Natural killer cell (primary cell): ENCODE measurements around the gene TMEM62. TPM values are rescaled to one million over a fixed set of nuclear protein-coding genes. Genes with fewer than 3 reads are reported as not detected.

Source experiments
- ATAC-seq, 3 donors: fragments of 150-1000 bp in 2 of 3; fragments of 200-7000 bp in 1 of 3; cut with Tn5 transposase; 1 replicate in 1 of 3; 2 replicates in 2 of 3; pipeline ENCODE4 v1.10.0; 2021; ENCODE audit warnings: mild to moderate bottlenecking in 2 of 3, moderate library complexity in 2 of 3
- DNase-seq, 2 donors: peaks; one replicate each; pipeline versions ENCODE4 v3.0.0 to v3.0.0-alpha.2; 2013 to 2021; ENCODE audit warnings: mixed read lengths in 1 of 2
- H3K27ac ChIP-seq: one replicate; pipeline ENCODE4 v1.5.1; 2013; ENCODE audit warnings: mild to moderate bottlenecking, low read length
- H3K27me3 ChIP-seq: one replicate; pipeline ENCODE4 v1.6.1; 2013; ENCODE audit warnings: low read length; ENCODE audit not compliant: control insufficient read depth, insufficient read depth
- H3K36me3 ChIP-seq: one replicate; pipeline ENCODE4 v1.6.1; 2013; ENCODE audit warnings: low read length; ENCODE audit not compliant: control insufficient read depth, insufficient read depth
- H3K4me1 ChIP-seq: one replicate; pipeline ENCODE4 v1.6.1; 2013; ENCODE audit warnings: low read length; ENCODE audit not compliant: control insufficient read depth, insufficient read depth
- H3K4me3 ChIP-seq: one replicate; pipeline ENCODE4 v1.5.1; 2013; ENCODE audit warnings: low read length
- H3K9me3 ChIP-seq: one replicate; pipeline ENCODE4 v1.6.1; 2013; ENCODE audit warnings: low read length; ENCODE audit not compliant: control insufficient read depth, insufficient read depth
- H3K27ac Mint-ChIP-seq, 2 donors: one replicate each; pipeline ENCODE4 v1.8.0; 2022; ENCODE audit warnings: mild to moderate bottlenecking in 2 of 2, mixed read lengths in 2 of 2, moderate library complexity in 1 of 2
- H3K27me3 Mint-ChIP-seq, 2 donors: one replicate each; pipeline ENCODE4 v1.8.0; 2022; ENCODE audit warnings: low read depth in 2 of 2, mixed read lengths in 2 of 2
- H3K36me3 Mint-ChIP-seq: one replicate; pipeline ENCODE4 v1.8.0; 2022; ENCODE audit warnings: mixed read lengths
- H3K4me1 Mint-ChIP-seq, 2 donors: one replicate each; pipeline ENCODE4 v1.8.0; 2022; ENCODE audit warnings: mixed read lengths in 2 of 2
- H3K4me3 Mint-ChIP-seq: one replicate; pipeline ENCODE4 v1.8.0; 2022; ENCODE audit warnings: mild to moderate bottlenecking, moderate library complexity, mixed read lengths
- H3K9me3 Mint-ChIP-seq, 2 donors: one replicate each; pipeline ENCODE4 v1.8.0; 2022; ENCODE audit warnings: mixed read lengths in 2 of 2
- WGBS: methylation state at CpG from one replicate; pipeline ENCODE4 v1.1.7; 2013; ENCODE audit warnings: missing lambda C conversion rate; ENCODE audit not compliant: insufficient coverage; 5-methylcytosine and 5-hydroxymethylcytosine counted together
- intact Hi-C: fragments of 100-400 bp; cut with micrococcal nuclease; formaldehyde crosslinking; loops from one replicate; pipeline ENCODE4 v1.14.2; 2022
- total RNA-seq, 4 donors: library from RNA; stranded (reverse); fragments of 120-200 nt in 1 of 4; gene quantifications; one replicate each; pipeline versions ENCODE4 v1.2.3 to v1.2.4, GENCODE V29; 2013 to 2022
- TF ChIP-seq, protein P1 (sequence below): fragments of 200-600 bp; IDR thresholded peaks from one replicate; pipeline ENCODE4 v1.8.0; 2022; ENCODE audit warnings: antibody characterized with exemption

The TMEM62 gene
- total RNA-seq, 3 donors from 2014 or later (not counting 1 experiment from before 2014, with no cell fraction given) = 39.4 to 43.8 (median 40.8) TPM

DNA sequence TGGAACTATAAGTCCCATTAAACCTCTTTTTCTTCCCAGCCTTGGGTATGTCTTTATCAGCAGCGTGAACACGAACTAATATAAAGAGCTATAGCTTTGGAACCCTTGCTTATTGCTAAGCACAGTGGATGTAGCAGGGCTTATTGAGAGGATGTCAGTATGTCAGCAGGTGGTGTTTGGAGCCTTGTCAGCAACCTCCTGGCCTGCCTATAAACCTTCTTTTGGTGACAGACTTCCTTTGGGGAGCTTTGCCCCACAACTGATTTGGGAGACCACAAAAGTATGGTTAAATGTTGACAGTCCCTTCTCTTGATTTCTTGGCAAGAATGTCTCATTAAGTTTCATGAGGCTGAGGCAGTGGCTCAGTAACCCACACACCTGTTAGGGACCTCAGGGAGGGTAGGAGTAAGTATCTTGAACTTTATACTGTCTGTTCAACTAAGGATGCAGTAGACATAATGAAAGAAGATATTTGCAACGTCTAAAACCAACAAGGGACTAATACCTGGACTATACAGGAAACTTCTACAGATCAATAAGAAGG, 66.6 kb downstream of the TMEM62 start:
- Histone ChIP-seq H3K4me3 (no peak overlapping the region), H3K27ac (no peak overlapping the region), H3K27me3 (no peaks in the 10 kb centered on the region), H3K4me1 (no peaks in the 10 kb centered on the region), H3K9me3 (peaks cover 4% of the 10 kb centered on the region), H3K36me3 (peaks cover 26% of the 10 kb centered on the region)
- H3K4me3 Mint-ChIP-seq = no peak overlapping the region
- 100% methylated on average over 2 of the region's 3 CpGs for WGBS
- H3K27me3 Mint-ChIP-seq = no peaks in the 10 kb centered on the region
- ATAC-seq = no peak
- H3K9me3 Mint-ChIP-seq = no peaks in the 10 kb centered on the region
- TF ChIP-seq, protein P1, sequence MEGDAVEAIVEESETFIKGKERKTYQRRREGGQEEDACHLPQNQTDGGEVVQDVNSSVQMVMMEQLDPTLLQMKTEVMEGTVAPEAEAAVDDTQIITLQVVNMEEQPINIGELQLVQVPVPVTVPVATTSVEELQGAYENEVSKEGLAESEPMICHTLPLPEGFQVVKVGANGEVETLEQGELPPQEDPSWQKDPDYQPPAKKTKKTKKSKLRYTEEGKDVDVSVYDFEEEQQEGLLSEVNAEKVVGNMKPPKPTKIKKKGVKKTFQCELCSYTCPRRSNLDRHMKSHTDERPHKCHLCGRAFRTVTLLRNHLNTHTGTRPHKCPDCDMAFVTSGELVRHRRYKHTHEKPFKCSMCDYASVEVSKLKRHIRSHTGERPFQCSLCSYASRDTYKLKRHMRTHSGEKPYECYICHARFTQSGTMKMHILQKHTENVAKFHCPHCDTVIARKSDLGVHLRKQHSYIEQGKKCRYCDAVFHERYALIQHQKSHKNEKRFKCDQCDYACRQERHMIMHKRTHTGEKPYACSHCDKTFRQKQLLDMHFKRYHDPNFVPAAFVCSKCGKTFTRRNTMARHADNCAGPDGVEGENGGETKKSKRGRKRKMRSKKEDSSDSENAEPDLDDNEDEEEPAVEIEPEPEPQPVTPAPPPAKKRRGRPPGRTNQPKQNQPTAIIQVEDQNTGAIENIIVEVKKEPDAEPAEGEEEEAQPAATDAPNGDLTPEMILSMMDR = no peak
- H3K4me1 Mint-ChIP-seq = peaks cover 5 to 12% of the 10 kb centered on the region in 2 donors
- peaks cover 18% of the 10 kb centered on the region for H3K36me3 Mint-ChIP-seq
- peak overlapping the region in 1 of 2 donors; percentile 37 for H3K27ac Mint-ChIP-seq
- no peak for DNase-seq
- intact Hi-C loops = no loop called here

- Histone ChIP-seq H3K27ac (no peak overlapping the region), H3K36me3 (no peaks in the 10 kb centered on the region), H3K27me3 (no peaks in the 10 kb centered on the region), H3K4me1 (no peaks in the 10 kb centered on the region), H3K4me3 (no peak overlapping the region), H3K9me3 (no peaks in the 10 kb centered on the region)
- DNase-seq = peak in 1 of 2 donors; percentile 68
- TF ChIP-seq, protein P1 = peak; percentile 44
- intact Hi-C loops = no loop called here
- Mint-ChIP-seq H3K9me3 (no peaks in the 10 kb centered on the region), H3K27me3 (peaks cover 8 to 20% of the 10 kb centered on the region in 2 donors), H3K4me1 (peaks cover 0 to 6% of the 10 kb centered on the region in 2 donors), H3K4me3 (no peak overlapping the region), H3K27ac (peak overlapping the region in 1 of 2 donors; percentile 5), H3K36me3 (no peaks in the 10 kb centered on the region)
- peak; percentile 55 to 97 (median 81) for ATAC-seq
- 43% methylated on average over 8 of the region's 8 CpGs for WGBS
These were observed 70.9 kb downstream of the TMEM62 start for GRCh38 chr15:43204016-43204901.

DNA sequence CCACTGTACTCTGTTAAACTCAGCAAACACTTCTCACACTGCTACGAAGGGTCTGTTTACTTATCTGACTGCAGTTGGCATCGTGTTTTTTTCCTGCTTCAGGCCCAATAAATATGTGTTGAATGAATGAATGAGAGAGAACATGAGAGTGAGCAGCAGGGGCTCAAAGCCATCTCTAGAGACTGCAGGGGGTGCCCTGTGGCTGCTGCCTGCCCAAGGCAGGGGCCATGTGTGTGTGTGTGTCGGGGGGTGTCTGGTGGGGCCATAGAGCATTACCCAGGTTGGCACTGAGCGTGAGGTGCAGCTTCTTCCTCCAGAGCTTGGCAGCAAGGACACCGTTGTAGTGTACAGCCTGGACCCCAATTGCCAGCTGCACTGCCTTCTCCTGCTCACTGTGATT, 72.7 kb downstream of the TMEM62 start:
- ATAC-seq = no peak
- TF ChIP-seq, protein P1 = no peak
- no peaks in the 10 kb centered on the region for H3K36me3 ChIP-seq
- no peak overlapping the region for H3K27ac Mint-ChIP-seq
- H3K27me3 ChIP-seq = no peaks in the 10 kb centered on the region
- peaks cover 13 to 20% of the 10 kb centered on the region in 2 donors for H3K27me3 Mint-ChIP-seq
- no peaks in the 10 kb centered on the region for H3K9me3 Mint-ChIP-seq
- intact Hi-C loops = no loop called here
- H3K4me3 ChIP-seq = no peak overlapping the region
- peaks cover 0 to 6% of the 10 kb centered on the region in 2 donors for H3K4me1 Mint-ChIP-seq
- H3K36me3 Mint-ChIP-seq = no peaks in the 10 kb centered on the region
- H3K9me3 ChIP-seq = no peaks in the 10 kb centered on the region
- no peak overlapping the region for H3K27ac ChIP-seq
- DNase-seq = no peak
- H3K4me3 Mint-ChIP-seq = no peak overlapping the region
- WGBS = 88% methylated on average over 5 of the region's 5 CpGs
- H3K4me1 ChIP-seq = no peaks in the 10 kb centered on the region
